Stimulated activated CD4-positive, alpha-beta T cell treated with anti-CD3 and anti-CD28 coated beads, Interleukin-4, amount 100 ng/mL, for 24 hours (primary cell): Measurements from ENCODE around the gene CPNE8.

Experiments used
- DNase-seq: peaks from one replicate; pipeline ENCODE4 v3.0.0-alpha.2; 2020

CPNE8 gene

DNA sequence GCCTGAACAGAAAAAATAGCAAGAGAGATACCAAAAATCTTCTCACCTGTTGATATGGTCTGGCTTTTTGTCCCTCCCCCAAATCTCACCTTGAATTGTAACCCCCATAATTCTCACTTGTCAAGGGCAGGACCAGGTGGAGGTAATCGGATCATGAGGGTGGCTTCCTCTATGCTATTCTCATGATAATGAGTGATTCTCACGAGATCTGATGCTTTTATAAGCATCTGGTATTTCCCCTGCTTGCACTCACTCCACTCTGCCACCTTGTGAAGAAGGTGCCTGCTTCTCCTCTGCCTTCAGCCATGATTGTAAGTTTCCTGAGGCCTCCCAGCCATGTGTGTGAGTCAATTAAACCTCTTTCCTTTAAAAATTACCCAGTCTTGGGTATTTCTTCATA is 291.2 kb downstream of the CPNE8 start:
- DNase-seq, result no peak

DNA sequence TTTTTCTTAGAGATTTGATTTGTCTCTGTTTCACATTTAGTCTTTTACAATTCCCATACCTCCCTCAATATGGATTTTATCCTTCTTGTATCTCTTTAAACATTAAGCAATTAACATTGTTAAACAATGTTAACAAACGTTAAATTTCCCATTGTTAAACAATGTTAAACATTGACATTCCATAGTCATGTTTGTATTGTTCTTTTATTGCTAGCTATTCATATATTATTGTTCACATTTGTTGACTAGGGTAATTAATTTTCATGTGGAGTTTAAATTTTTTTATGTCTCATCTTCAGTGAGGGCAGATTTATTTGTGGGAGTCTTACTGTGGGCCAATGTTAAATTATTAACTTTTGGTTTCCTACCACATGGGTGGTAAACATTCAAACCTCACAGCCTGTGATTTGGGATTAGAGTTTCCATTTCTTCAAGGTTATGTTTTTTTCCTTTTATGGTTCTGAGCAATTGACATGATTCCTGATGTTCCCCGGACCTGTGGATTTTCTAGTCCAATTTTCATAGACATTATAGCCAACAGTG is 294.5 kb downstream of the CPNE8 start:
- DNase-seq, result no peak

DNA sequence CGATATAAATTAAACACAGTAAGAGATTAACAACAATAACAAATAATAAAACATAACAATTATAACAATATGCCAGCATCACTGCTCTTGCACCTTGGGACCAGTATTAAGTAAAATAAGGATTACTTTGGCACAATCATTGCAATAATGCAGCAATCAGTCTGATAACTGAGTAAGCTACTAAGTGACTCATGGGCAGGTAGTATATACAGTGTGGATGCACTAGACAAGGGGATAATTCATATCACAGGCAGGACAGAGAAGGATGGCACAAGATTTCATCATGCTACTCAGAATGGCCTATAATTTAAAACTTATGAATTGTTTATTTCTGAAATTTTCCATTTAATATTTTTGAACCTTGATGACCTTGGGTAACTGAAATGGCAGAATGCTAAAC is 298.1 kb downstream of the CPNE8 start:
- no peak for DNase-seq
